ENCODE data around the gene SLC52A1. TPM values are rescaled to one million over a fixed set of nuclear protein-coding genes. Genes with fewer than 3 reads are reported as not detected.

The SLC52A1 gene
- total and polyA plus RNA-seq, 2 of the 13 experiments (the other 11 are each of a cell fraction or from before 2014, with no cell fraction given) = 0.03 to 0.13 TPM

GRCh38 chr17:4986951-4987766 lies 48.1 kb downstream of the SLC52A1 start, which contains the start of gene CAMTA2 (continued):
- TF ChIP-seq ZBTB1 (CRISPR knock-in tag; IDR thresholded peaks at IDR 0.05; ENCODE audit: borderline replicate concordance) (no peak), SSRP1 (CRISPR knock-in tag; IDR thresholded peaks at IDR 0.05) (0 out of 2 replicates have a peak, but pooled peaks have one; percentile 50), SOX13 (IDR thresholded peaks at IDR 0.05) (no peak), SOX13 (CRISPR knock-in tag; conservative IDR thresholded peaks at IDR 0.05 in 1 of 2, IDR thresholded peaks at IDR 0.05 in 1 of 2) (peak in 1 of 2 experiments; percentile 43; a peak in 2 of 4 replicates), HMGXB3 (CRISPR knock-in tag; IDR thresholded peaks at IDR 0.05; ENCODE audit: borderline replicate concordance) (no peak), ZNF841 (CRISPR knock-in tag; IDR thresholded peaks at IDR 0.05; ENCODE audit: borderline replicate concordance) (no peak), NFE2L2 (IDR thresholded peaks at IDR 0.05; ENCODE audit: low read length) (no peak)

Data from HepG2 (cell line).